K562 (cell line): Measurements from ENCODE around the gene DIP2A. TPM values are rescaled to one million over a fixed set of nuclear protein-coding genes. Genes with fewer than 3 reads are reported as not detected.

Experiments
- ATAC-seq: fragments of 200-7000 bp; cut with Tn5 transposase; 3 replicates; pipeline ENCODE4 v1.9.1; 2020; ENCODE audit warnings: moderate library complexity
- BruUV-seq: library from RNA; stranded (reverse); fragments of 400-500 nt; replicated peaks from 2 replicates; lab custom pipeline; 2021; lab: Mats Ljungman, UMichigan
- CTCF ChIA-PET: fragments of 300-600 bp; formaldehyde crosslinking; extraction: SDS; loops from one replicate; lab custom pipeline; 2021; ENCODE audit warnings: low intra/inter-chr PET ratio; lab: Yijun Ruan, JAX
- POLR2A ChIA-PET: fragments of 300-600, 350-650 bp; sonication (Branson Sonifier 250); formaldehyde crosslinking; extraction: SDS; loops from one replicate; lab custom pipeline; 2021; ENCODE audit warnings: antibody characterized with exemption, inconsistent platforms; lab: Yijun Ruan, JAX
- DNase-seq, 4 experiments: peaks; one replicate each; pipeline versions ENCODE4 v3.0.0 to v3.0.0-alpha.2; 2011 to 2018; ENCODE audit warnings: low spot score in 3 of 4, mixed read lengths in 3 of 4; ENCODE audit errors: extremely low read depth in 1 of 4
- FAIRE-seq: peaks from 2 replicates; lab custom pipeline; 2011; peaks lifted over from hg19 to GRCh38; lab: Jason Lieb, UNC
- H2AFZ ChIP-seq: 2 replicates; pipeline ENCODE4 v1.6.0; 2011; ENCODE audit warnings: low read depth, low read length, control low read depth, inconsistent platforms
- H3K27ac ChIP-seq: fragments of 200-600 bp; 3 replicates; pipeline ENCODE4 v1.8.0; 2011; ENCODE audit warnings: low read depth, mild to moderate bottlenecking, control low read depth, inconsistent platforms, low read length, moderate library complexity, mixed read lengths; ENCODE audit errors: extremely low read depth
- H3K27me3 ChIP-seq, 2 experiments: fragments of 300-600 bp in 1 of 2; 2 replicates in 1 of 2; 3 replicates in 1 of 2; pipeline versions ENCODE4 v1.6.0 to v1.8.0; 2011; ENCODE audit warnings: inconsistent platforms in 2 of 2, low read length in 2 of 2, mild to moderate bottlenecking in 1 of 2, mixed read lengths in 1 of 2, moderate library complexity in 1 of 2; ENCODE audit not compliant: control insufficient read depth in 2 of 2, insufficient read depth in 2 of 2
- H3K36me3 ChIP-seq: fragments of 300-600 bp; 3 replicates; pipeline ENCODE4 v1.8.0; 2011; ENCODE audit warnings: mild to moderate bottlenecking, low read length, inconsistent platforms; ENCODE audit not compliant: control insufficient read depth, insufficient read depth
- H3K4me1 ChIP-seq, 2 experiments: fragments of 200-600 bp in 1 of 2; replicated peaks in 1 of 2; 2 replicates in 1 of 2; 3 replicates in 1 of 2; pipeline versions ENCODE4 v1.5.1 to v1.8.0; 2011; ENCODE audit warnings: inconsistent platforms in 2 of 2, low read length in 2 of 2, mild to moderate bottlenecking in 1 of 2, mixed read lengths in 1 of 2, moderate library complexity in 1 of 2; ENCODE audit not compliant: control insufficient read depth in 2 of 2, insufficient read depth in 2 of 2
- H3K4me2 ChIP-seq: 2 replicates; pipeline ENCODE4 v1.6.1; 2011; ENCODE audit warnings: low read length, control low read depth, inconsistent platforms, mixed read lengths; ENCODE audit not compliant: insufficient read depth
- H3K4me3 ChIP-seq: fragments of 200-600 bp; sonication (generic), shearing (Covaris generic); 2 replicates; pipeline ENCODE4 v1.5.1; 2016; ENCODE audit warnings: control low read depth, inconsistent platforms
- H3K79me2 ChIP-seq: fragments of 200-600 bp; 3 replicates; pipeline ENCODE4 v1.8.0; 2011; ENCODE audit warnings: low read length, inconsistent platforms; ENCODE audit not compliant: control insufficient read depth, insufficient read depth
- H3K9ac ChIP-seq, 2 experiments: 2 replicates each; pipeline versions ENCODE4 v1.6.0 to v1.6.1; 2011; ENCODE audit warnings: low read depth in 2 of 2, low read length in 2 of 2, control low read depth in 1 of 2, inconsistent platforms in 1 of 2, mild to moderate bottlenecking in 1 of 2, mixed read lengths in 1 of 2; ENCODE audit not compliant: insufficient read depth in 1 of 2
- H3K9me1 ChIP-seq: one replicate; pipeline ENCODE4 v1.6.0; 2011; ENCODE audit warnings: inconsistent platforms, mild to moderate bottlenecking, low read length, moderate library complexity; ENCODE audit not compliant: control insufficient read depth, insufficient read depth
- H3K9me3 ChIP-seq: replicated peaks from 2 replicates; pipeline ENCODE4 v1.5.1; 2011; ENCODE audit warnings: low read depth, low read length, inconsistent platforms; ENCODE audit not compliant: control insufficient read depth, insufficient read depth
- H4K20me1 ChIP-seq: replicated peaks from 2 replicates; pipeline ENCODE4 v1.6.1; 2011; ENCODE audit warnings: low read length, inconsistent platforms, mixed read lengths; ENCODE audit not compliant: control insufficient read depth, insufficient read depth
- WGBS: fragments of 100-300 bp; shearing (Covaris generic); methylation state at CpG from one replicate; pipeline ENCODE4 v1.1.6; 2016; ENCODE audit warnings: low coverage, mixed read lengths; ENCODE audit not compliant: insufficient coverage; ENCODE audit errors: missing lambda C conversion rate; 5-methylcytosine and 5-hydroxymethylcytosine counted together
- in situ Hi-C: fragments of 300-500 bp; cut with MboI; formaldehyde crosslinking; loops from 4 replicates; pipeline ENCODE4 v1.15.0; 2018; ENCODE audit warnings: inconsistent platforms, mixed read lengths
- intact Hi-C: fragments of 100-400 bp; cut with micrococcal nuclease; formaldehyde crosslinking; loops from 2 replicates; pipeline ENCODE4 v1.14.2; 2022
- polyA plus RNA-seq, 8 experiments: library from polyadenylated mRNA; depleted of rRNA in 4 of 8; stranded (reverse) in 5 of 8; unstranded in 3 of 8; fragments of >200 nt; fragmentation: Nextera tagmentation in 2 of 8; fragmentation: Illumina TruSeq in 1 of 8; extraction: Ambion mirVana in 2 of 8; extraction: Trizol in 1 of 8; gene quantifications; 2 replicates each; pipeline versions ENCODE4 v1.2.1 to v1.2.3, GENCODE V29; 2011 to 2014; ENCODE audit warnings: inconsistent platforms in 1 of 8, missing spikeins in 1 of 8
- total RNA-seq, 7 experiments: library from RNA; depleted of rRNA in 6 of 7; stranded (reverse); fragments of >200 nt in 6 of 7; fragmentation: Illumina TruSeq in 2 of 7; extraction: Trizol in 2 of 7; gene quantifications; 2 replicates each; pipeline versions ENCODE4 v1.2.1 to v1.2.3, GENCODE V29; 2011 to 2021; ENCODE audit warnings: low replicate concordance in 1 of 7
- TF ChIP-seq, protein P1 (sequence below), 3 experiments: IDR thresholded peaks in 2 of 3; conservative IDR thresholded peaks in 1 of 3; 2 replicates each; pipeline ENCODE4 v1.5.1; 2011 to 2012; ENCODE audit warnings: low read length in 3 of 3, mild to moderate bottlenecking in 3 of 3, control low read depth in 2 of 3, improper control_type of control experiment in 1 of 3, inconsistent platforms in 1 of 3, low read depth in 1 of 3, mixed read lengths in 1 of 3, moderate library complexity in 1 of 3; ENCODE audit not compliant: insufficient read depth in 2 of 3
- TF ChIP-seq, protein P2 (sequence below), 2 experiments: IDR thresholded peaks; 2 replicates each; pipeline ENCODE4 v1.6.1; 2012; ENCODE audit warnings: improper control_type of control experiment in 2 of 2, low read depth in 2 of 2, low read length in 2 of 2, borderline replicate concordance in 1 of 2

Gene DIP2A
- total and polyA plus RNA-seq, 9 of the 15 experiments (the other 6 are each of a cell fraction or from before 2014, with no cell fraction given), result 4.3 to 34.5 (median 20.3) TPM

- POLR2A ChIA-PET, result interaction anchor here (0.7 kb wide), 1 partner anchor 10 kb away, joined by 3 read pairs; no protein-coding TSS in a partner anchor
- TF ChIP-seq, protein P1, sequence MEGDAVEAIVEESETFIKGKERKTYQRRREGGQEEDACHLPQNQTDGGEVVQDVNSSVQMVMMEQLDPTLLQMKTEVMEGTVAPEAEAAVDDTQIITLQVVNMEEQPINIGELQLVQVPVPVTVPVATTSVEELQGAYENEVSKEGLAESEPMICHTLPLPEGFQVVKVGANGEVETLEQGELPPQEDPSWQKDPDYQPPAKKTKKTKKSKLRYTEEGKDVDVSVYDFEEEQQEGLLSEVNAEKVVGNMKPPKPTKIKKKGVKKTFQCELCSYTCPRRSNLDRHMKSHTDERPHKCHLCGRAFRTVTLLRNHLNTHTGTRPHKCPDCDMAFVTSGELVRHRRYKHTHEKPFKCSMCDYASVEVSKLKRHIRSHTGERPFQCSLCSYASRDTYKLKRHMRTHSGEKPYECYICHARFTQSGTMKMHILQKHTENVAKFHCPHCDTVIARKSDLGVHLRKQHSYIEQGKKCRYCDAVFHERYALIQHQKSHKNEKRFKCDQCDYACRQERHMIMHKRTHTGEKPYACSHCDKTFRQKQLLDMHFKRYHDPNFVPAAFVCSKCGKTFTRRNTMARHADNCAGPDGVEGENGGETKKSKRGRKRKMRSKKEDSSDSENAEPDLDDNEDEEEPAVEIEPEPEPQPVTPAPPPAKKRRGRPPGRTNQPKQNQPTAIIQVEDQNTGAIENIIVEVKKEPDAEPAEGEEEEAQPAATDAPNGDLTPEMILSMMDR (IDR thresholded peaks at IDR 0.05 in 2 of 3, conservative IDR thresholded peaks at IDR 0.05 in 1 of 3; ENCODE audit: insufficient read depth in 2 of 3, low read depth in 1 of 3, low read length in 3 of 3), result 0 out of 6 replicates have a peak, but pooled peaks of 1 of the 3 experiments have one; percentile 11
- TF ChIP-seq, protein P2, sequence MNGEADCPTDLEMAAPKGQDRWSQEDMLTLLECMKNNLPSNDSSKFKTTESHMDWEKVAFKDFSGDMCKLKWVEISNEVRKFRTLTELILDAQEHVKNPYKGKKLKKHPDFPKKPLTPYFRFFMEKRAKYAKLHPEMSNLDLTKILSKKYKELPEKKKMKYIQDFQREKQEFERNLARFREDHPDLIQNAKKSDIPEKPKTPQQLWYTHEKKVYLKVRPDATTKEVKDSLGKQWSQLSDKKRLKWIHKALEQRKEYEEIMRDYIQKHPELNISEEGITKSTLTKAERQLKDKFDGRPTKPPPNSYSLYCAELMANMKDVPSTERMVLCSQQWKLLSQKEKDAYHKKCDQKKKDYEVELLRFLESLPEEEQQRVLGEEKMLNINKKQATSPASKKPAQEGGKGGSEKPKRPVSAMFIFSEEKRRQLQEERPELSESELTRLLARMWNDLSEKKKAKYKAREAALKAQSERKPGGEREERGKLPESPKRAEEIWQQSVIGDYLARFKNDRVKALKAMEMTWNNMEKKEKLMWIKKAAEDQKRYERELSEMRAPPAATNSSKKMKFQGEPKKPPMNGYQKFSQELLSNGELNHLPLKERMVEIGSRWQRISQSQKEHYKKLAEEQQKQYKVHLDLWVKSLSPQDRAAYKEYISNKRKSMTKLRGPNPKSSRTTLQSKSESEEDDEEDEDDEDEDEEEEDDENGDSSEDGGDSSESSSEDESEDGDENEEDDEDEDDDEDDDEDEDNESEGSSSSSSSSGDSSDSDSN (IDR thresholded peaks at IDR 0.05; ENCODE audit: borderline replicate concordance in 1 of 2, low read depth in 2 of 2, low read length in 2 of 2), result no peak
- TF ChIP-seq, all 486 proteins: peak for 1
- BruUV-seq, result no TSS peak
These were observed 37.4 kb upstream of the DIP2A start for GRCh38 chr21:46421191-46421750.

More at GRCh38 chr21:46421191-46421750, 37.4 kb upstream of the DIP2A start:
- CTCF ChIA-PET, result interaction anchor here (0.6 kb wide), 1 partner anchor 222 kb away, joined by 5 read pairs; no protein-coding TSS in a partner anchor
- Histone ChIP-seq H3K9me3 (no peaks in the 10 kb centered on the region), H3K4me3 (no peak overlapping the region), H3K27ac (no peak overlapping the region), H3K9ac (peak overlapping the region in 1 of 2 experiments; percentile 42; a peak in 2 of 4 replicates), H2AFZ (no peak overlapping the region), H3K4me1 (peaks cover 0 to 16% of the 10 kb centered on the region in 2 experiments; a peak in 1 of 5 replicates), H3K36me3 (peaks cover 61% of the 10 kb centered on the region; the same call in 2 of the 3 replicates), H3K27me3 (no peaks in the 10 kb centered on the region), H3K9me1 (no peaks in the 10 kb centered on the region), H3K79me2 (no peaks in the 10 kb centered on the region), H4K20me1 (no peaks in the 10 kb centered on the region), H3K4me2 (no peak overlapping the region)
- no peak for FAIRE-seq
- no peak for ATAC-seq
- WGBS, result 90% methylated on average over 23 of the region's 23 CpGs
- in situ Hi-C loops, result no loop called here
- intact Hi-C loops, result no loop called here
- no peak for DNase-seq
